Type B pancreatic cell (in vitro differentiated cells): ENCODE data around the gene CACNA1F. TPM values are rescaled to one million over a fixed set of nuclear protein-coding genes. Genes with fewer than 3 reads are reported as not detected.

ENCODE experiments used
- DNase-seq: peaks from one replicate; pipeline ENCODE4 v3.0.0; 2021; ENCODE audit warnings: mixed read lengths; ENCODE audit not compliant: unreplicated experiment; ENCODE audit errors: extremely low spot score
- H3K27ac Mint-ChIP-seq: 2 replicates; pipeline ENCODE4 v1.8.0; 2021; ENCODE audit warnings: mild to moderate bottlenecking, mixed read lengths
- H3K27me3 Mint-ChIP-seq: 2 replicates; pipeline ENCODE4 v1.8.0; 2021; ENCODE audit warnings: mixed read lengths
- H3K36me3 Mint-ChIP-seq: 2 replicates; pipeline ENCODE4 v1.8.0; 2021; ENCODE audit warnings: mixed read lengths
- H3K4me1 Mint-ChIP-seq: one replicate; pipeline ENCODE4 v1.8.0; 2021; ENCODE audit warnings: mixed read lengths; ENCODE audit not compliant: unreplicated experiment
- H3K4me3 Mint-ChIP-seq: 2 replicates; pipeline ENCODE4 v1.8.0; 2021; ENCODE audit warnings: mild to moderate bottlenecking, mixed read lengths
- H3K9me3 Mint-ChIP-seq: 2 replicates; pipeline ENCODE4 v1.8.0; 2021; ENCODE audit warnings: mixed read lengths
- CTCF ChIP-seq: fragments of 200-600 bp; sonication (generic); conservative IDR thresholded peaks from 2 replicates; pipeline ENCODE4 v1.5.0; 2021; ENCODE audit warnings: antibody characterized with exemption, mild to moderate bottlenecking
- total RNA-seq: library from RNA; stranded (reverse); gene quantifications from 2 replicates; pipeline ENCODE4 v1.2.1, GENCODE V29; 2021; ENCODE audit warnings: low replicate concordance

The CACNA1F gene
- total RNA-seq, 1 donor from 2014 or later, result 0.17 TPM

- H3K9me3 Mint-ChIP-seq, result peaks cover 10% of the 10 kb centered on the region
- no peak overlapping the region for H3K4me3 Mint-ChIP-seq
- H3K36me3 Mint-ChIP-seq, result no peaks in the 10 kb centered on the region
- TF ChIP-seq CTCF, result no peak
- DNase-seq, result no peak
- peaks cover 23% of the 10 kb centered on the region for H3K27me3 Mint-ChIP-seq
- H3K27ac Mint-ChIP-seq, result no peak overlapping the region
- H3K4me1 Mint-ChIP-seq, result no peaks in the 10 kb centered on the region
Observed at GRCh38 chrX:49227726-49228125, 5.4 kb downstream of the CACNA1F start.

GRCh38 chrX:49226946-49227345 is 6.2 kb downstream of the CACNA1F start:
- Mint-ChIP-seq H3K27ac (no peak overlapping the region), H3K4me3 (no peak overlapping the region), H3K36me3 (no peaks in the 10 kb centered on the region), H3K4me1 (no peaks in the 10 kb centered on the region), H3K9me3 (peaks cover 8% of the 10 kb centered on the region), H3K27me3 (peaks cover 28% of the 10 kb centered on the region)
- TF ChIP-seq CTCF, result no peak
- DNase-seq, result no peak

GRCh38 chrX:49225858-49226257 is 7.3 kb downstream of the CACNA1F start:
- no peak overlapping the region for H3K27ac Mint-ChIP-seq
- DNase-seq, result no peak
- H3K9me3 Mint-ChIP-seq, result peaks cover 8% of the 10 kb centered on the region
- no peaks in the 10 kb centered on the region for H3K36me3 Mint-ChIP-seq
- H3K4me3 Mint-ChIP-seq, result no peak overlapping the region
- no peak for TF ChIP-seq CTCF
- peaks cover 34% of the 10 kb centered on the region for H3K27me3 Mint-ChIP-seq
- no peaks in the 10 kb centered on the region for H3K4me1 Mint-ChIP-seq

GRCh38 chrX:49221868-49222267 is 11.3 kb downstream of the CACNA1F start:
- Mint-ChIP-seq H3K4me1 (no peaks in the 10 kb centered on the region), H3K36me3 (no peaks in the 10 kb centered on the region), H3K27ac (no peak overlapping the region), H3K9me3 (no peaks in the 10 kb centered on the region), H3K27me3 (peaks cover 33% of the 10 kb centered on the region), H3K4me3 (no peak overlapping the region)
- TF ChIP-seq CTCF, result no peak
- DNase-seq, result no peak

GRCh38 chrX:49220100-49220499 is 13.0 kb downstream of the CACNA1F start:
- Mint-ChIP-seq H3K36me3 (no peaks in the 10 kb centered on the region), H3K9me3 (no peaks in the 10 kb centered on the region), H3K27ac (no peak overlapping the region), H3K27me3 (peaks cover 28% of the 10 kb centered on the region), H3K4me3 (no peak overlapping the region), H3K4me1 (no peaks in the 10 kb centered on the region)
- no peak for DNase-seq
- TF ChIP-seq CTCF, result no peak

- no peak for TF ChIP-seq CTCF
- Mint-ChIP-seq H3K36me3 (no peaks in the 10 kb centered on the region), H3K27ac (no peak overlapping the region), H3K27me3 (peaks cover 4% of the 10 kb centered on the region), H3K9me3 (no peaks in the 10 kb centered on the region), H3K4me1 (no peaks in the 10 kb centered on the region), H3K4me3 (no peak overlapping the region)
- no peak for DNase-seq
Observed at GRCh38 chrX:49214996-49215526, 18.1 kb downstream of the CACNA1F start.
